ENCODE results near the gene FEM1C.

DNA sequence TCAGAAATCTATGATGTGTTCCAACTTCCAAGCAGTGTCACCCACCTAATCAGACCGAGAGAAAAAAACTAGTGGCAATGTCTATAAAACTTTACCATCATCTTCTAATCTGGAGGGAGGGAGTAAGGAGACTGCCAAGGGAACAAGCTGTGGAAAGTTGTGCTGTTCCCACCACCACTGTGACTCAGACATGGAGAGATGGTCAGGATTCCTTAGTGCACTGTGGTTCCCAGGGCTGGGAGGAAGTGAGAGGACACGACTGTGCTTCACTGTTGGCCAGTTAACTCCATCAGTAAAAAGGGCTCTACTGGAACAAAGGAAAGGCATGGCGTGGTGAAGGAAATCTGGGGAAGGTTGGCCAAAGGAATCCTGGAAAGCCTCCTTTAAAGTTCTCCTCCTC lies 38.9 kb upstream of the FEM1C start:
- TF ChIP-seq POLR2A (IDR thresholded peaks at IDR 0.05) (no peak), POLR2AphosphoS5 (IDR thresholded peaks at IDR 0.05) (no peak)
- TF ChIP-seq, protein P1, sequence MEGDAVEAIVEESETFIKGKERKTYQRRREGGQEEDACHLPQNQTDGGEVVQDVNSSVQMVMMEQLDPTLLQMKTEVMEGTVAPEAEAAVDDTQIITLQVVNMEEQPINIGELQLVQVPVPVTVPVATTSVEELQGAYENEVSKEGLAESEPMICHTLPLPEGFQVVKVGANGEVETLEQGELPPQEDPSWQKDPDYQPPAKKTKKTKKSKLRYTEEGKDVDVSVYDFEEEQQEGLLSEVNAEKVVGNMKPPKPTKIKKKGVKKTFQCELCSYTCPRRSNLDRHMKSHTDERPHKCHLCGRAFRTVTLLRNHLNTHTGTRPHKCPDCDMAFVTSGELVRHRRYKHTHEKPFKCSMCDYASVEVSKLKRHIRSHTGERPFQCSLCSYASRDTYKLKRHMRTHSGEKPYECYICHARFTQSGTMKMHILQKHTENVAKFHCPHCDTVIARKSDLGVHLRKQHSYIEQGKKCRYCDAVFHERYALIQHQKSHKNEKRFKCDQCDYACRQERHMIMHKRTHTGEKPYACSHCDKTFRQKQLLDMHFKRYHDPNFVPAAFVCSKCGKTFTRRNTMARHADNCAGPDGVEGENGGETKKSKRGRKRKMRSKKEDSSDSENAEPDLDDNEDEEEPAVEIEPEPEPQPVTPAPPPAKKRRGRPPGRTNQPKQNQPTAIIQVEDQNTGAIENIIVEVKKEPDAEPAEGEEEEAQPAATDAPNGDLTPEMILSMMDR (IDR thresholded peaks at IDR 0.05 in 8 of 11, conservative IDR thresholded peaks at IDR 0.05 in 3 of 11): no peak

All from spleen (tissue), 7 donors.